RCC 7860 (cell line): ENCODE data around the gene ARMCX1.
A peak's percentile ranks its signal among the peaks of the same experiment; 100 is the strongest.
"Not testable (repeated sequence)": the region's sequence is repeated elsewhere in the genome, so short reads cannot be mapped to it uniquely, and the experiment has no call there.

Experiments used
- DNase-seq: peaks from one replicate; pipeline ENCODE4 v3.0.0-alpha.2; 2015; ENCODE audit warnings: low spot score
- FAIRE-seq: peaks from 2 replicates; lab custom pipeline; 2012; peaks lifted over from hg19 to GRCh38; lab: Jason Lieb, UNC

Gene ARMCX1

DNA sequence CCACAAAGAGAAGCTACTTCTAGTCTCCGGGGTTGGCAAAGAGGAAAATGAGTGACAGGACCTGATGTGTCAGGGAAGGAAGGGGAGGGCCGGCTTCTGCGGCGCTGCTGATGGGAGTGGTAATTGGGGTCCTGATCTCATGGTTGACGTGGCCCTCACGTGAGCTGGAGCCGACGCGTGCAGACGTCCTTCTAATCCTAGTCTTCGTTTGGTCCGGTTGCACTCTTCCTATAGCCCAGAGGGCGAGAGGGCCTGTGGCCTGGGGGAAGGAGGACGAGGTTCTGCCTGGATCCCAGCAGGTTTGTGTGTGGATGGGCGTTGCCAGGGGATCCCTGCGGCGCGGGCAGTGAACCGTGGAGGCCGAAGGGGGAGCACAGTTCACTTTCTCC lies at the start of gene ARMCX1:
Gene ARMCX1, plus strand, starts transcription at position 186 of the 389 bp plus-strand sequence. CDS start 2,384 bp downstream, outside the sequence.
- DNase-seq = no peak
- no peak for FAIRE-seq

GRCh38 chrX:101502929-101503328 lies 47.4 kb upstream of the ARMCX1 start:
- not testable (repeated sequence) for FAIRE-seq, DNase-seq

- DNase-seq (no peak), FAIRE-seq (no peak)
Observed at GRCh38 chrX:101507372-101507771, 43.0 kb upstream of the ARMCX1 start.

DNA sequence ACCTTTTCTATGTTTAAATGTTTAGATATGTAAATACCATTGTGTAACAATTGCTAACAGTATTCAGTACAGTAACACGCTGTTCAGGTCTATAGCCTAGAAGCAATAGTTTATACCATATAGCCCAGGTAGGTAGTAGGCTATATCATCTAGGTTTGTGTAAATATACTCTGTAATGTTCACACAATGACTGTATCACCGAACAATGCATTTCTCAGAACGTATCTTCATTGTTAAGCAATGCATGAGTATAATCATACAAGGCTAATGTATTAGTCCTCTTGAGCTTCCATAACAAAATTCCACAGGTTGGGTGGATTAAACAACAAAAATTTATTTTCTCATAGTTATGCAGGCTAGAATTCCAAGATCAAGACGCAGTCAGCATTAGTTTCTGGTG lies 42.4 kb upstream of the ARMCX1 start:
- DNase-seq (no peak), FAIRE-seq (no peak)

DNA sequence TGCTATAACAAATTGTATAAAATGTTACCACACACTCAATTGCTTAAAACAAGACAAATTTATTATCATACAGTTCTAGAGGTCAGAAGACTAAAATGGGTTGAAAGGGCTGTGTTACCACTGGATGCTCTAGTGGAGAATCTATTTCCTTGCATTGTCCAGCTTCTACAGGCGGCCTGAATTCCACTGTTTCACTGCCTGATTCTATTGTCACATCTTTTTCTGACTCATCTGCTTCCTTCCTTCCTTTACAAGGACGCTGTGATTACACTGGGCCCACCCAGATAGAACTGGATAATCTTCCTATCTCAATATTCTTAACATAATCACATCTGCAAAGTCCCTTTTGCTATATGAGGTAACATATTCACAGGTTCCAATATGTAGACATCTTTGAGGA lies 19.4 kb upstream of the ARMCX1 start:
- FAIRE-seq = no peak
- no peak for DNase-seq

- FAIRE-seq (no peak), DNase-seq (no peak)
Observed at GRCh38 chrX:101539116-101539515, 11.2 kb upstream of the ARMCX1 start.

DNA sequence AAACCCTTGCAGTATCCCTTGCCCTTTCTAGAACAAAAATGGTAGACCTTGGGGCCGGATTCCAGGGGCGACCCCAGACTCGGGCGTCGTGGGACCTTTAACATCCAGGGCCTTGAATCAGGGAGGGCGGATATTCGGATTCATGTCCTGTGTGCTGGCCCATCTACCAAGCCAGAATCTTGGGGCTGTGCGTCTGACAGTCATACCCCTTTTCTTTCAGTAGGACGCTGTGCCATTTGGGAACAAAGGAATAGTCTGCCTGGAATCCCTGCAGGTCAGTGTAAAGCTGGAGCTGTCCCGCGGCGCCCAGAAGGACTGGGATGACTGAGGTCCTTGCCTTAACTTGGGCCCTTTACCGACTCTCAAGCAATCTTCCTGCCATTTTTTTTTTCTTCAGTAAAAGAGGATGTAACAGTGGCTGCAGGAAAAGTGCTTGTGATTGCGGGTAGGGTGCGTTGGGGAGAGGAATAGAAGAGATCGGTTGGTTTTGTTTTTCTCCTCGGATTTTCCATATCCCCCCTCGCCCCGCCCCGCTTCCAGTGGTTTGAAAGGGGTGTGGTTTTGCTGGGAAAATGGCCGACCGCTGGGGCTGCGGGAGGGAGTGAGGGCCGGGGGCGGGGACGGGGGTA lies 518 bp downstream of the ARMCX1 start:
- no peak for DNase-seq
- no peak for FAIRE-seq

GRCh38 chrX:101551380-101551767 lies 1.0 kb downstream of the ARMCX1 start:
- DNase-seq = no peak
- FAIRE-seq = no peak

GRCh38 chrX:101552714-101553113 lies 2.4 kb downstream of the ARMCX1 start:
- DNase-seq (no peak), FAIRE-seq (no peak)

DNA sequence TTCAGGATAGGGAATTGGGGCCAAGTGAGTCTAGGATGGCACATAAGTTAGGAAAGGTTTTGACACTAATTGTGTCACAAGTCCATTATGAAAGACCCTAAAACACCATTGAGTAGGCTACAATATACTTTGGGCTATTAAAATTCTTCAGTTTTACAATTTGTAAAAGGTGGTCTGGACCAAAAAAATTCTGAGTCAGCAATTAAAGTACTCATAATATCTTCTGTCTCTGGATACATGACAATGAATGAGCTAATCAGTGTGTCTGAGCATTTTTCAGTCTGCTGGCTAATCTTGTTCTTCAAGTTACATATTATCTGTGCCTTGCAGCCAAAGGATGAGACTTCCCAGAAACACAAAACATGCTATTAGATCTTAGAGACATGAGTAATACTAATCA lies 14.3 kb downstream of the ARMCX1 start:
- DNase-seq (no peak), FAIRE-seq (no peak)

DNA sequence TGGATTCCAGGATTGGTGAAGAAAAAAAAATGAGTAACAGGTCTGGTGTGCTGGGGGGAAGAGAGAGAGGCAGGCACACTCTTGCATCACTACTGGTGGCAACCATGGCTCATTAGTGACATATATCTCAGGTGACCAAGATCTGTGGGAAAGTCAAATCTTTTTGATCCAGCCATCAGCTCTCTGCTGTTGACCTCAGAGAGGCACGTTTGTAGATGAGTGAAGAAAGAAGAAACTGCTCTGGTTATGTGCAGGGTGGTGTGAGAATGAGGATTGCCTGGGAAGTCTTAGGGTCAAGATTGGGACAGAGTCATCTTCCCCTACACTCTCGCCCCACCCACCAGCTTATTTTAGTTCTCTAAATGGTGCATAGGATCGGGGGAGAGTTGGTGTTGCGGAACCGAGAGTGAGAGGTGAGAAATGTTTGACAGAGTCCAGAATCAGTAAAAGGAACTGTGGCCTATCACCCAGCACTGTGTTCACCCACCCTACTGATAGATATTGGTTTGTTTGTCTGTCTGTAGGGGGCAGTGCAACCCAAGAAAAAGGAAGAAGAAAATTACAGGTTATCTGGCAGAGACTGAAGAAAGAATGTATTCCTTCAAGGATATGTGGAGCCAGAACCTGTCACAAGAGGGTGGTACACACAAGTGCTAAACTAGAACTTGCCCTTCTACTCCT lies 45.5 kb downstream of the ARMCX1 start:
- FAIRE-seq (no peak), DNase-seq (peak; percentile 25)

GRCh38 chrX:101599592-101599991 lies 49.2 kb downstream of the ARMCX1 start:
- FAIRE-seq, DNase-seq: not testable (repeated sequence)

DNA sequence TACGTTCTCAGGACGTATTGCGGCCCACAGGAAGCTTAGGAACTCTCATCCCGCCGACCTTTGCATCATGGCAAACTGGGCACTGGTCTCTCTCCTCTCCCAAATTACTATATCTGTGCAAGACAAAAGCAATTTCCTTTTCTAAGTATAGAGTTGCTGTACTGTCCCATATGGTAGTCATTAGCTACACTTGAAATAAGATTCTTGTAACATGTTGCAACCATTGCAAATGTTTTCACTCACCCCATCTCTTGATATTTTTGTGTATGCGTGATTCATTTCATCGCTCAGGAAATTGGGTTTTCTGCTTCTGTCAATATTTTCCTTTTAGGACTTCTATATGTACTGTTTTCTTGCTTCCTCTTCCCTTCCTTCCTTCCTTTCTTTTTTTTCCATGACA lies 51.7 kb downstream of the ARMCX1 start:
- FAIRE-seq (no peak), DNase-seq (no peak)
